Thyroid gland (tissue), 4 donors: ENCODE results near the gene GLYATL2. TPM values are rescaled to one million over a fixed set of nuclear protein-coding genes. Genes with fewer than 3 reads are reported as not detected.

Experiments
- DNase-seq, 2 donors: peaks; one replicate each; pipeline ENCODE4 v3.0.0-alpha.2; 2019
- H3K27ac ChIP-seq, 3 donors: fragments of 200-600 bp; sonication (generic); 1 replicate in 2 of 3; 2 replicates in 1 of 3; pipeline ENCODE4 v1.5.1; 2016 to 2019; ENCODE audit warnings: mild to moderate bottlenecking in 1 of 3, moderate library complexity in 1 of 3
- H3K27me3 ChIP-seq: fragments of 200-600 bp; sonication (generic); one replicate; pipeline ENCODE4 v1.5.1; 2019
- H3K36me3 ChIP-seq, 2 donors: fragments of 200-600 bp; sonication (generic); one replicate each; pipeline ENCODE4 v1.5.1; 2016 to 2019
- H3K4me1 ChIP-seq, 2 donors: fragments of 200-600 bp; sonication (generic); one replicate each; pipeline ENCODE4 v1.5.1; 2017 to 2019
- H3K4me3 ChIP-seq, 3 donors: fragments of 200-600 bp; sonication (generic); replicated peaks in 1 of 3; 1 replicate in 2 of 3; 2 replicates in 1 of 3; pipeline ENCODE4 v1.5.1; 2016; ENCODE audit warnings: mild to moderate bottlenecking in 1 of 3
- H3K9me3 ChIP-seq: fragments of 200-600 bp; sonication (generic); one replicate; pipeline ENCODE4 v1.5.1; 2017
- POLR2A ChIP-seq, 2 donors: fragments of 450-650 bp; IDR thresholded peaks; one replicate each; pipeline ENCODE4 v1.6.1; 2017; ENCODE audit warnings: antibody characterized with exemption in 2 of 2, mild to moderate bottlenecking in 2 of 2, moderate library complexity in 1 of 2
- WGBS, 2 donors: methylation state at CpG; one replicate each; pipeline ENCODE4 v1.1.5; 2017; 5-methylcytosine and 5-hydroxymethylcytosine counted together
- intact Hi-C: fragments of 100-400 bp; cut with DNase I; formaldehyde crosslinking; loops from one replicate; pipeline ENCODE4 v1.15.1; 2023
- total RNA-seq, 4 donors: library from RNA; depleted of rRNA; stranded (reverse); fragments of >200 nt; gene quantifications; one replicate each; pipeline ENCODE4 v1.2.3, GENCODE V29; 2016
- TF ChIP-seq, protein P1 (sequence below), 6 experiments: fragments of 200-600 bp in 3 of 6; fragments of 450-650 bp in 3 of 6; sonication (generic) in 3 of 6; IDR thresholded peaks; one replicate each; pipeline ENCODE4 v1.5.1; 2016 to 2019; ENCODE audit warnings: antibody characterized with exemption in 6 of 6, mild to moderate bottlenecking in 2 of 6, inconsistent platforms in 1 of 6, moderate library complexity in 1 of 6

The GLYATL2 gene, protein sequence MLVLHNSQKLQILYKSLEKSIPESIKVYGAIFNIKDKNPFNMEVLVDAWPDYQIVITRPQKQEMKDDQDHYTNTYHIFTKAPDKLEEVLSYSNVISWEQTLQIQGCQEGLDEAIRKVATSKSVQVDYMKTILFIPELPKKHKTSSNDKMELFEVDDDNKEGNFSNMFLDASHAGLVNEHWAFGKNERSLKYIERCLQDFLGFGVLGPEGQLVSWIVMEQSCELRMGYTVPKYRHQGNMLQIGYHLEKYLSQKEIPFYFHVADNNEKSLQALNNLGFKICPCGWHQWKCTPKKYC
- total RNA-seq = 1 to 10 TPM in 1 of 4 donors, not detected in 3; 2.4 TPM

DNA sequence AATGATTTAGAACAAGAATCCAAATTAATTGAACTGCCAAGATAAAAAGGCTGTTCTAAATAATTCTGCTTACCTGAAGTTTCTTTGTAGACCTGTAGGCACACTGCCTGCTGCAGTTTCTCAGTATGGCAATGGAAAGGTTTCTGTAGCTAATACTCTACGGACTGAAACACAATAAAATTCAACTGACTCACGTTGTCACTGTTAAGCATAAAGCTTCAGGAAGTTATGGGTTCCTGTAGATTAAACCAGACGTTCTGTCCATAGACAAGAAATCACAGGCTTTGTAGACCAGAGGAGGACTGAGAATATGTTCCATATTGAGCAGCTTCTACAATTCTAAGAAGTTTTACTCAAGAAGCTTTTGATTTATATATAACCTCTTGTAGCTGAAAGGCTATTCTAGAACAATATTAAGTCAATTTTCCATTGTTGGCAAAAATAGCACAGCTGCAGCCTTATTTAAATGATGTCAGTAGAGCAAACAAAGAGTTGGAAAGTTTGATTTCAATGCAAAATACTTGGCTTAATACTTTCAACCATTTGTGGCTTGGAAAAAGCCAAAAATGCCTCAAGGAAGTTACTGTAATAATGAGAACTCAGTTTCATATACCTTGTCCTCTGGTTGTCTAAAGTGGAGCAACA lies at the start of gene GLYATL2:
TSS of gene GLYATL2 (minus strand) at position 344 of the 645 bp plus-strand sequence. CDS start 5,092 bp downstream, outside the sequence.
- Histone ChIP-seq H3K4me3 (no peak within 1 kb of the TSS), H3K4me1 (no peaks in the 10 kb centered on the region), H3K27ac (no peak within 1 kb of the TSS), H3K36me3 (no peaks in the 10 kb centered on the region), H3K27me3 (no peaks in the 10 kb centered on the region), H3K9me3 (no peaks in the 10 kb centered on the region)
- WGBS, 2 donors = 52 to 56% methylated on average over 3 of the region's 3 CpGs
- no peak for TF ChIP-seq POLR2A (IDR thresholded peaks at IDR 0.05)
- intact Hi-C loops = no loop called here
- DNase-seq = no peak

GRCh38 chr11:58893899-58894298 lies 49.4 kb upstream of the GLYATL2 start:
- H3K4me3 ChIP-seq = no peak overlapping the region
- H3K4me1 ChIP-seq = no peaks in the 10 kb centered on the region
- H3K27ac ChIP-seq = no peak overlapping the region
- no peaks in the 10 kb centered on the region for H3K9me3 ChIP-seq
- H3K36me3 ChIP-seq = no peaks in the 10 kb centered on the region
- DNase-seq = no peak
- intact Hi-C loops = no loop called here
- TF ChIP-seq, protein P1, sequence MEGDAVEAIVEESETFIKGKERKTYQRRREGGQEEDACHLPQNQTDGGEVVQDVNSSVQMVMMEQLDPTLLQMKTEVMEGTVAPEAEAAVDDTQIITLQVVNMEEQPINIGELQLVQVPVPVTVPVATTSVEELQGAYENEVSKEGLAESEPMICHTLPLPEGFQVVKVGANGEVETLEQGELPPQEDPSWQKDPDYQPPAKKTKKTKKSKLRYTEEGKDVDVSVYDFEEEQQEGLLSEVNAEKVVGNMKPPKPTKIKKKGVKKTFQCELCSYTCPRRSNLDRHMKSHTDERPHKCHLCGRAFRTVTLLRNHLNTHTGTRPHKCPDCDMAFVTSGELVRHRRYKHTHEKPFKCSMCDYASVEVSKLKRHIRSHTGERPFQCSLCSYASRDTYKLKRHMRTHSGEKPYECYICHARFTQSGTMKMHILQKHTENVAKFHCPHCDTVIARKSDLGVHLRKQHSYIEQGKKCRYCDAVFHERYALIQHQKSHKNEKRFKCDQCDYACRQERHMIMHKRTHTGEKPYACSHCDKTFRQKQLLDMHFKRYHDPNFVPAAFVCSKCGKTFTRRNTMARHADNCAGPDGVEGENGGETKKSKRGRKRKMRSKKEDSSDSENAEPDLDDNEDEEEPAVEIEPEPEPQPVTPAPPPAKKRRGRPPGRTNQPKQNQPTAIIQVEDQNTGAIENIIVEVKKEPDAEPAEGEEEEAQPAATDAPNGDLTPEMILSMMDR (IDR thresholded peaks at IDR 0.05) = no peak
- no peak for TF ChIP-seq POLR2A (IDR thresholded peaks at IDR 0.05)
- WGBS, 2 donors = 66 to 75% methylated on average over 2 of the region's 2 CpGs
- no peaks in the 10 kb centered on the region for H3K27me3 ChIP-seq

- Histone ChIP-seq H3K27ac (no peak overlapping the region), H3K4me1 (no peaks in the 10 kb centered on the region), H3K9me3 (no peaks in the 10 kb centered on the region), H3K27me3 (no peaks in the 10 kb centered on the region), H3K36me3 (no peaks in the 10 kb centered on the region), H3K4me3 (no peak overlapping the region)
- no peak for TF ChIP-seq POLR2A (IDR thresholded peaks at IDR 0.05)
- TF ChIP-seq, protein P1 (IDR thresholded peaks at IDR 0.05) = no peak
- intact Hi-C loops = no loop called here
- DNase-seq = no peak
Observed at GRCh38 chr11:58888579-58888978, 44.1 kb upstream of the GLYATL2 start.

- 90 to 91% methylated on average over 1 of the region's 1 CpG for WGBS, 2 donors
- H3K36me3 ChIP-seq = no peaks in the 10 kb centered on the region
- H3K4me3 ChIP-seq = no peak overlapping the region
- H3K27me3 ChIP-seq = no peaks in the 10 kb centered on the region
- no peak overlapping the region for H3K27ac ChIP-seq
- no peak for DNase-seq
- TF ChIP-seq POLR2A (IDR thresholded peaks at IDR 0.05) = no peak
- TF ChIP-seq, protein P1 (IDR thresholded peaks at IDR 0.05) = no peak
- H3K9me3 ChIP-seq = no peaks in the 10 kb centered on the region
- intact Hi-C loops = no loop called here
- H3K4me1 ChIP-seq = no peaks in the 10 kb centered on the region
Observed at GRCh38 chr11:58887452-58887851, 42.9 kb upstream of the GLYATL2 start.

DNA sequence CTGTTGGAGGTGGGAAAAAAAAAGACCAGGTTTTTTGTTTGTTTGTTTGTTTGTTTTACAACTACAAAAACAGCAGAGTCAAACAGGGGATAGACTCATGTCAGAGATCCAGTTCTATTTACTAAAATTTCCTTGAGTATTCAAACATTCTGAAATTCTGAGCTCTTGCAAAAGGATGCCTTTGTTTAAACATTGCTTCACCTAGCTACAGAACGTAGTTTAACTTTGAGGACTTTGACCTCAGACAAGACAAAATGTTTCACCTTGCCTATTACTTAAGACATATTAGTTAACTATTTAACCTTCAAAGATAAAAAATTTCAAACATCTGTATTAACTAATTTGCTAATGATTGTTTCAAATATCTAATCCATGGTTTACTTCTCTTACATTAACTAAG lies 36.1 kb upstream of the GLYATL2 start:
- H3K4me1 ChIP-seq = no peaks in the 10 kb centered on the region
- no peaks in the 10 kb centered on the region for H3K9me3 ChIP-seq
- TF ChIP-seq POLR2A (IDR thresholded peaks at IDR 0.05) = no peak
- TF ChIP-seq, protein P1 (IDR thresholded peaks at IDR 0.05) = no peak
- H3K4me3 ChIP-seq = no peak overlapping the region
- intact Hi-C loops = no loop called here
- no peaks in the 10 kb centered on the region for H3K36me3 ChIP-seq
- no peaks in the 10 kb centered on the region for H3K27me3 ChIP-seq
- no peak overlapping the region for H3K27ac ChIP-seq
- WGBS, 2 donors = 72 to 86% methylated on average over 1 of the region's 1 CpG
- DNase-seq = no peak
